Measurements from ENCODE around the gene JADE3. TPM values are rescaled to one million over a fixed set of nuclear protein-coding genes. Genes with fewer than 3 reads are reported as not detected.
"Not testable (repeated sequence)": the region's sequence is repeated elsewhere in the genome, so short reads cannot be mapped to it uniquely, and the experiment has no call there.

The JADE3 gene
- polyA plus RNA-seq, 1 donor from 2014 or later, result 6.8 TPM

GRCh38 chrX:46967547-46967946, 55.3 kb downstream of the JADE3 start:
- H3K9ac ChIP-seq (ENCODE audit: low read length), result no peak overlapping the region
- no peaks in the 10 kb centered on the region for H3K79me2 ChIP-seq (replicated peaks; ENCODE audit: insufficient read depth, low read length)

GRCh38 chrX:46977046-46977445, 64.8 kb downstream of the JADE3 start:
- not testable (repeated sequence) for H3K4me3 ChIP-seq (ENCODE audit: low read length); H3K27ac ChIP-seq (ENCODE audit: low read length); H3K79me2 ChIP-seq (replicated peaks; ENCODE audit: insufficient read depth, low read length); H3K9ac ChIP-seq (ENCODE audit: low read length); H3K9me2 ChIP-seq (ENCODE audit: insufficient read depth, low read length); H3F3A ChIP-seq (ENCODE audit: insufficient read depth, low read length, poor library complexity, severe bottlenecking); H3K4me2 ChIP-seq (ENCODE audit: low read length); H2AFZ ChIP-seq (ENCODE audit: low read depth, low read length); H3K27me3 ChIP-seq (ENCODE audit: insufficient read depth, low read depth, low read length); H3K36me3 ChIP-seq (ENCODE audit: insufficient read depth, low read length); H3K9me3 ChIP-seq (ENCODE audit: low read length); H4K20me1 ChIP-seq (ENCODE audit: insufficient read depth)

More at GRCh38 chrX:46967547-46967946, 55.3 kb downstream of the JADE3 start:
- Histone ChIP-seq H3K27me3 (ENCODE audit: insufficient read depth, low read depth, low read length) (no peaks in the 10 kb centered on the region), H4K20me1 (ENCODE audit: insufficient read depth) (no peaks in the 10 kb centered on the region), H3K4me3 (ENCODE audit: low read length) (no peak overlapping the region), H2AFZ (ENCODE audit: low read depth, low read length) (no peak overlapping the region), H3K27ac (ENCODE audit: low read length) (no peak overlapping the region), H3K36me3 (ENCODE audit: insufficient read depth, low read length) (no peaks in the 10 kb centered on the region), H3K4me2 (ENCODE audit: low read length) (no peak overlapping the region), H3K9me3 (ENCODE audit: low read length) (no peaks in the 10 kb centered on the region), H3K9me2 (ENCODE audit: insufficient read depth, low read length) (no peaks in the 10 kb centered on the region), H3F3A (ENCODE audit: insufficient read depth, low read length, poor library complexity, severe bottlenecking) (no peaks in the 10 kb centered on the region)
- TF ChIP-seq REST (IDR thresholded peaks at IDR 0.05; ENCODE audit: borderline replicate concordance) (no peak), RAD21 (conservative IDR thresholded peaks at IDR 0.05) (no peak), CTCF (IDR thresholded peaks at IDR 0.05; ENCODE audit: poor library complexity, severe bottlenecking) (no peak), TAF1 (IDR thresholded peaks at IDR 0.05; ENCODE audit: low read depth) (no peak), EP300 (conservative IDR thresholded peaks at IDR 0.05; ENCODE audit: poor library complexity, severe bottlenecking) (no peak), POLR2AphosphoS5 (IDR thresholded peaks at IDR 0.05) (no peak), SMC3 (conservative IDR thresholded peaks at IDR 0.05; ENCODE audit: poor library complexity) (no peak)

- no peaks in the 10 kb centered on the region for H3K9me3 ChIP-seq (ENCODE audit: low read length)
- no peak overlapping the region for H3K4me2 ChIP-seq (ENCODE audit: low read length)
- no peak overlapping the region for H3K4me3 ChIP-seq (ENCODE audit: low read length)
- no peak for TF ChIP-seq EZH2 (IDR thresholded peaks at IDR 0.05; ENCODE audit: borderline replicate concordance, insufficient read depth, low read length, poor library complexity, severe bottlenecking)
- no peak for TF ChIP-seq EP300 (conservative IDR thresholded peaks at IDR 0.05; ENCODE audit: poor library complexity, severe bottlenecking)
- TF ChIP-seq RAD21 (conservative IDR thresholded peaks at IDR 0.05), result no peak
- no peak for TF ChIP-seq TAF1 (IDR thresholded peaks at IDR 0.05; ENCODE audit: low read depth)
- no peak for TF ChIP-seq MXI1 (conservative IDR thresholded peaks at IDR 0.05; ENCODE audit: poor library complexity, severe bottlenecking)
- no peak for TF ChIP-seq SMC3 (conservative IDR thresholded peaks at IDR 0.05; ENCODE audit: poor library complexity)
- no peak for TF ChIP-seq REST (IDR thresholded peaks at IDR 0.05; ENCODE audit: borderline replicate concordance)
- no peak for TF ChIP-seq CTCF (IDR thresholded peaks at IDR 0.05; ENCODE audit: poor library complexity, severe bottlenecking)
These were observed 66.4 kb downstream of the JADE3 start for GRCh38 chrX:46978341-46979291.

More at GRCh38 chrX:46978341-46979291, 66.4 kb downstream of the JADE3 start:
- no peak overlapping the region for H2AFZ ChIP-seq (ENCODE audit: low read depth, low read length)
- H3K27ac ChIP-seq (ENCODE audit: low read length), result no peak overlapping the region
- H3K9ac ChIP-seq (ENCODE audit: low read length), result no peak overlapping the region
- peaks cover 4% of the 10 kb centered on the region for H3K79me2 ChIP-seq (replicated peaks; ENCODE audit: insufficient read depth, low read length)
- no peaks in the 10 kb centered on the region for H3F3A ChIP-seq (ENCODE audit: insufficient read depth, low read length, poor library complexity, severe bottlenecking)
- no peaks in the 10 kb centered on the region for H4K20me1 ChIP-seq (ENCODE audit: insufficient read depth)
- H3K36me3 ChIP-seq (ENCODE audit: insufficient read depth, low read length), result no peaks in the 10 kb centered on the region
- H3K27me3 ChIP-seq (ENCODE audit: insufficient read depth, low read depth, low read length), result no peaks in the 10 kb centered on the region
- no peaks in the 10 kb centered on the region for H3K9me2 ChIP-seq (ENCODE audit: insufficient read depth, low read length)
